ENCODE results near the gene GVQW3.

The GVQW3 gene

GRCh38 chr11:76380977-76381719 lies at the start of gene GVQW3, which contains the start of gene THAP12 (continued):
- TF ChIP-seq ZBTB10 (tag by site-specific recombination; IDR thresholded peaks at IDR 0.05) (peak; percentile 78; the same call in 1 of the 2 replicates), PBX3 (CRISPR knock-in tag; IDR thresholded peaks at IDR 0.05) (no peak), ZNF114 (tag by site-specific recombination; IDR thresholded peaks at IDR 0.05) (no peak), ZNF518A (tag by site-specific recombination; conservative IDR thresholded peaks at IDR 0.05; ENCODE audit: low read depth) (0 out of 2 replicates have a peak, but pooled peaks have one; percentile 44), ZNF157 (tag by site-specific recombination; IDR thresholded peaks at IDR 0.05) (no peak), KLF9 (tag by site-specific recombination; IDR thresholded peaks at IDR 0.05; ENCODE audit: low read depth) (peak; percentile 84), ZNF174 (tag by site-specific recombination; IDR thresholded peaks at IDR 0.05) (no peak), ZNF624 (tag by site-specific recombination; IDR thresholded peaks at IDR 0.05) (no peak), SCRT1 (tag by site-specific recombination; IDR thresholded peaks at IDR 0.05; ENCODE audit: borderline replicate concordance) (no peak), ZNF391 (tag by site-specific recombination; IDR thresholded peaks at IDR 0.05; ENCODE audit: borderline replicate concordance, low read depth) (no peak; the same call in 1 of the 2 replicates), ZSCAN23 (tag by site-specific recombination; IDR thresholded peaks at IDR 0.05) (no peak), ZNF239 (tag by site-specific recombination; IDR thresholded peaks at IDR 0.05) (no peak), ZNF549 (tag by site-specific recombination; IDR thresholded peaks at IDR 0.05) (no peak), SP3 (tag by site-specific recombination; IDR thresholded peaks at IDR 0.05) (peak; percentile 92), ZNF645 (tag by site-specific recombination; IDR thresholded peaks at IDR 0.05) (no peak), ZNF626 (tag by site-specific recombination; IDR thresholded peaks at IDR 0.05) (no peak), ZBTB11 (tag by site-specific recombination; conservative IDR thresholded peaks at IDR 0.05; ENCODE audit: low read depth) (0 out of 2 replicates have a peak, but pooled peaks have one; percentile 32), PRDM10 (tag by site-specific recombination; IDR thresholded peaks at IDR 0.05) (peak; percentile 71), RBAK (tag by site-specific recombination; IDR thresholded peaks at IDR 0.05) (no peak), ZBTB8A (tag by site-specific recombination; IDR thresholded peaks at IDR 0.05) (peak; percentile 98)
